Fibroblast of villous mesenchyme (primary cell): ENCODE measurements around the gene FGF18. TPM values are rescaled to one million over a fixed set of nuclear protein-coding genes. Genes with fewer than 3 reads are reported as not detected.
"Not testable (repeated sequence)": the region's sequence is repeated elsewhere in the genome, so short reads cannot be mapped to it uniquely, and the experiment has no call there.

ENCODE experiments used
- DNase-seq: peaks from one replicate; pipeline ENCODE4 v3.0.0-alpha.2; 2010; ENCODE audit warnings: low read depth
- H3K4me3 ChIP-seq: 2 replicates; pipeline ENCODE4 v1.5.1; 2011; ENCODE audit warnings: low read depth, mild to moderate bottlenecking, low read length
- CTCF ChIP-seq: IDR thresholded peaks from 2 replicates; pipeline ENCODE4 v1.5.1; 2012; ENCODE audit warnings: low read depth, mild to moderate bottlenecking, low read length; ENCODE audit not compliant: insufficient read depth
- total RNA-seq: library from RNA; depleted of rRNA; stranded (reverse); fragments of >200 nt; gene quantifications from 2 replicates; pipeline ENCODE4 v1.2.3, GENCODE V29; 2012

FGF18 gene
- total RNA-seq, 1 donor, result under 0.01 TPM

GRCh38 chr5:171405615-171406014 is 13.8 kb upstream of the FGF18 start:
- TF ChIP-seq CTCF, result peak; percentile 54
- DNase-seq, result peak; percentile 30
- H3K4me3 ChIP-seq, result no peak overlapping the region

- H3K4me3 ChIP-seq, result no peak overlapping the region
- no peak for DNase-seq
- TF ChIP-seq CTCF, result no peak
These were observed 12.2 kb upstream of the FGF18 start for GRCh38 chr5:171407234-171407633.

DNA sequence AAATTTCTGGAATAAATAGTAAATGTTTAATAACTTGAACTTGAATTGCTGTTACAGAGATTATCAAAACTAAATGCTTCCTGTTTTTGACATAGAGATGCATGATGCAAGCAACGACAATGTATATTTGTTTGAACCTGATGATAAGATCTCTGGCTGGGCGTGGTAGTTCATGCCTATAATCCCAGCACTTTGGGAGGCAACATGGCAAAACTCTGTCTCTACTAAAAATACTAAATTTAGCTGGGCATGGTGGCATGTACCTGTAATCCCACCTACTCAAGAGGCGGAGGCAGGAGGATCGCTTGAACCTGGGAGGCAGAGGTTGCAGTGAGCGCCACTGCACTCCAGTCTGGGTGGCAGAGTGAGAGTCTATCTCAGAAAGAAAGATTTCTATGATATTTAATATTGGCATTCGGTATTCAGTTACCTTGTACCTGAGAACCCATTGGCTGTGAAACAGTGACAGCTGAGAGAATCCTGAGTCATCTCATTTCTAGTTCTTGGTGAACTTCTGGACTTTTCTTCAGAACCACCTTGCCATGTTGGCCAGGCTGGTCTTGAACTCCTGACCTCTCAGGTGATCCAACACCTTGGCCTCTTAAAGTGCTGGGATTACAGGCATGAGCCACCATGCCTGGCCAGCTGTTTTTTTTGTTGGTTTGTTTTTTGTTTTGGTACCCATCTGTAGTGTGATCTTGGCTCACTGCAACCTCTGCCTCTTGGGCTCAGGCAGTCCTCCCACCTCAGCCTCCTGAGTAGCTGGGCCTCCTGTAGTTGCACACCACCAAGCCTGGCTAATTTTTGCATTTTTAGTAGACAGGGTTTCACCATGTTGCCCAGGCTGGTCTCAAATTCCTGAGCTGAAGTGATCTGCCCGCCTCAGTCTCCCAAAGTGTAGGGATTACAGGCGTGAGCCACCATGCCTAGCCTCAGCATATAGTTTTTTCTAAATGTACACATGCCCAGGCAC is 10.0 kb upstream of the FGF18 start:
- DNase-seq, result no peak
- TF ChIP-seq CTCF, result no peak
- no peak overlapping the region for H3K4me3 ChIP-seq

- H3K4me3 ChIP-seq, result no peak overlapping the region
- DNase-seq, result no peak
- no peak for TF ChIP-seq CTCF
These were observed 9.3 kb upstream of the FGF18 start for GRCh38 chr5:171410181-171410580.

DNA sequence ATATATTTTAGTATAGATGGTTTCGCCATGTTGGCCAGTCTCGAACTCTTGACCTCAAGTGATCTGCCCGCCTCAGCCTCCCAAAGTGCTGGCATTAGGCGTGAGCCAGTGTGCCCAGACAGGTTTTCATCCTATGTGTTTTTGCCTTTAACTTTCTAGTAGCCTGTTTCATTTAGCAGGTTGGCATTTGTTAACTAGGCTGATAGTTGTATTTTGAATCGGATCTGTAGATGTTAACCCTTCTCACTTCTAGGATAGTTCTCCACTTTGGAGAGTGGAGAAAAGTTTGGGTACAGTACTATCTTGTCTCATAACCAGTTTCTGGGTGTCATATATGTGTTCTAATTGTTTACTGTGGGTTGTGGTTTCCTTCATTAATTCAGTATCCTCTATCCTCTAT is 7.3 kb upstream of the FGF18 start:
- no peak for TF ChIP-seq CTCF
- no peak overlapping the region for H3K4me3 ChIP-seq
- no peak for DNase-seq

GRCh38 chr5:171413153-171413910 is 6.1 kb upstream of the FGF18 start:
- no peak for TF ChIP-seq CTCF
- no peak overlapping the region for H3K4me3 ChIP-seq
- no peak for DNase-seq

DNA sequence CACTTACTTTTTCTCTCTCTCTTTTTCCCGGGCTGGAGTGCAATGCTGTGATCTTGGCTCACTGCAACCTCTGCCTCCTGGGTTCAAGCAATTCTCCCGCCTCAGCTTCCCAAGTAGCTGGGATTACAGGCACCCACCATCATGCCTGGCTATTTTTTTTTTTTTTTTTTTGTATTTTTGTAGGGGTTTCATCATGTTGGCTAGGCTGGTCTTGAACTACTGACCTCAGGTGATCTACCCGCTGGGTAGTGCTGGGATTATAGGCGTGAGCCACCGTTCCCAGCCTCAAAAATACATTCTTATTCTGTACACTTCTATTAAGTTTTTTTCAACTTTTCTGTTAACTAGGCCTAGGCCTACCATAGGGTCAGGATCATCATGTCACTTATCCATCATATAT is 5.5 kb upstream of the FGF18 start:
- not testable (repeated sequence) for H3K4me3 ChIP-seq, DNase-seq
